Ascending aorta (tissue), 2 donors: Measurements from ENCODE around the gene TMEM9. TPM values are rescaled to one million over a fixed set of nuclear protein-coding genes. Genes with fewer than 3 reads are reported as not detected.

ENCODE experiments used
- DNase-seq, 2 donors: peaks; one replicate each; pipeline ENCODE4 v3.0.0-alpha.2; 2019; ENCODE audit warnings: low spot score in 2 of 2
- H3K27ac ChIP-seq, 2 donors: fragments of 200-600 bp; sonication (generic); one replicate each; pipeline ENCODE4 v1.5.1; 2016 to 2017; ENCODE audit warnings: mild to moderate bottlenecking in 1 of 2
- H3K27me3 ChIP-seq: fragments of 200-600 bp; sonication (generic); one replicate; pipeline ENCODE4 v1.5.1; 2017
- H3K36me3 ChIP-seq, 2 donors: fragments of 200-600 bp; sonication (generic); one replicate each; pipeline ENCODE4 v1.5.1; 2016
- H3K4me1 ChIP-seq, 2 donors: fragments of 200-600 bp; sonication (generic); one replicate each; pipeline ENCODE4 v1.5.1; 2016 to 2017; ENCODE audit warnings: mild to moderate bottlenecking in 1 of 2
- H3K4me3 ChIP-seq, 2 donors: fragments of 200-600 bp; sonication (generic); one replicate each; pipeline ENCODE4 v1.5.1; 2016 to 2017; ENCODE audit warnings: mild to moderate bottlenecking in 1 of 2
- H3K9me3 ChIP-seq, 2 donors: fragments of 200-600 bp; sonication (generic); one replicate each; pipeline ENCODE4 v1.5.1; 2016
- intact Hi-C: fragments of 100-400 bp; cut with DNase I; formaldehyde crosslinking; loops from one replicate; pipeline ENCODE4 v1.15.1; 2023
- total RNA-seq: library from RNA; depleted of rRNA; stranded (reverse); fragments of >200 nt; gene quantifications from one replicate; pipeline ENCODE4 v1.1.0, GENCODE V29; 2016
- TF ChIP-seq, protein P1 (sequence below), 3 experiments: fragments of 200-600 bp in 2 of 3; fragments of 450-650 bp in 1 of 3; sonication (generic) in 2 of 3; IDR thresholded peaks; one replicate each; pipeline ENCODE4 v1.5.1; 2016 to 2019; ENCODE audit warnings: antibody characterized with exemption in 3 of 3, mild to moderate bottlenecking in 1 of 3, moderate library complexity in 1 of 3

The TMEM9 gene
- total RNA-seq, 1 donor from 2014 or later, result 45.8 TPM

DNA sequence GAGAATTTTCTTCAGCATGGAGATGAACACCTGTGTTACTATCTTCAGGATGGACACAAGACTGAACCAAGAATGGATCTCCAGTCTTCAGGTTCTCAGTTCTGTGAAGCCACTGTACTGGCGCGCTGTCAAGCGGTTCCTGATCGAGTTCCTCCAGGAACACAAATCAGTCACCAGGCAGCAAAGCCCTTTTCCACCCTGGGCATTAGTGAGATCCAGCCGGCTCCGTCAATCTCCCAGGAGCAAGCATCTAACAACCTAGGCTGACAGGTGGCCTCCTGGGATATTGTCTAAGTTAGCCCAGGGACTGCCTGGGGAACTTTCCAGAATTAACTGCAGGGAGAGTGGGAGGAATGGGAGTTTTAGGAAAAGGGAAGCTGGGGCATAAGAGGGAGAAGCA lies 26.6 kb upstream of the TMEM9 start:
- H3K27ac ChIP-seq, result no peak overlapping the region
- TF ChIP-seq, protein P1, sequence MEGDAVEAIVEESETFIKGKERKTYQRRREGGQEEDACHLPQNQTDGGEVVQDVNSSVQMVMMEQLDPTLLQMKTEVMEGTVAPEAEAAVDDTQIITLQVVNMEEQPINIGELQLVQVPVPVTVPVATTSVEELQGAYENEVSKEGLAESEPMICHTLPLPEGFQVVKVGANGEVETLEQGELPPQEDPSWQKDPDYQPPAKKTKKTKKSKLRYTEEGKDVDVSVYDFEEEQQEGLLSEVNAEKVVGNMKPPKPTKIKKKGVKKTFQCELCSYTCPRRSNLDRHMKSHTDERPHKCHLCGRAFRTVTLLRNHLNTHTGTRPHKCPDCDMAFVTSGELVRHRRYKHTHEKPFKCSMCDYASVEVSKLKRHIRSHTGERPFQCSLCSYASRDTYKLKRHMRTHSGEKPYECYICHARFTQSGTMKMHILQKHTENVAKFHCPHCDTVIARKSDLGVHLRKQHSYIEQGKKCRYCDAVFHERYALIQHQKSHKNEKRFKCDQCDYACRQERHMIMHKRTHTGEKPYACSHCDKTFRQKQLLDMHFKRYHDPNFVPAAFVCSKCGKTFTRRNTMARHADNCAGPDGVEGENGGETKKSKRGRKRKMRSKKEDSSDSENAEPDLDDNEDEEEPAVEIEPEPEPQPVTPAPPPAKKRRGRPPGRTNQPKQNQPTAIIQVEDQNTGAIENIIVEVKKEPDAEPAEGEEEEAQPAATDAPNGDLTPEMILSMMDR (IDR thresholded peaks at IDR 0.05), result no peak
- no peaks in the 10 kb centered on the region for H3K27me3 ChIP-seq
- H3K36me3 ChIP-seq, result no peaks in the 10 kb centered on the region
- peaks cover 0 to 2% of the 10 kb centered on the region in 2 donors for H3K9me3 ChIP-seq
- no peak overlapping the region for H3K4me3 ChIP-seq
- DNase-seq, result no peak
- H3K4me1 ChIP-seq, result no peaks in the 10 kb centered on the region
- intact Hi-C loops, result no loop called here

DNA sequence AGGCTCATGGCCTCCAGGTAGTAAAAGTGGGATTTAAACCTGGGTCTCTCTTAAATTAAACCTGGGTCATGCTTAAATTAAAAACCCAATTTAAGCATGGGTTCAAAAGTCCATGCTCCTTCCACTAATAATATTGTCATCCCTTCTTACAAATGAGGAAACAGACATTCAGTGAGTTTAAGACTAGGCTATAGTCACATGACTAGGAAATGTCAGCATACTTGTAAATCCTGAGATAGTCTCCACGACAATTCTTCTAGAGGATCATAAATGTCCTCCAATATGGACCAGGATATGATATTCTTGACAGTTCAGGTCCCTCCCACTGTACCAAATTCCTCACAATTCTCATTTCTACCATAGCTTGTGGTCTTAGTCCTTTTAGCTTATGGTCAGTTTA lies 25.9 kb upstream of the TMEM9 start:
- no peak for DNase-seq
- Histone ChIP-seq H3K4me3 (no peak overlapping the region), H3K9me3 (peaks cover 0 to 2% of the 10 kb centered on the region in 2 donors), H3K27ac (no peak overlapping the region), H3K36me3 (no peaks in the 10 kb centered on the region), H3K27me3 (no peaks in the 10 kb centered on the region), H3K4me1 (no peaks in the 10 kb centered on the region)
- TF ChIP-seq, protein P1 (IDR thresholded peaks at IDR 0.05), result no peak
- intact Hi-C loops, result no loop called here

DNA sequence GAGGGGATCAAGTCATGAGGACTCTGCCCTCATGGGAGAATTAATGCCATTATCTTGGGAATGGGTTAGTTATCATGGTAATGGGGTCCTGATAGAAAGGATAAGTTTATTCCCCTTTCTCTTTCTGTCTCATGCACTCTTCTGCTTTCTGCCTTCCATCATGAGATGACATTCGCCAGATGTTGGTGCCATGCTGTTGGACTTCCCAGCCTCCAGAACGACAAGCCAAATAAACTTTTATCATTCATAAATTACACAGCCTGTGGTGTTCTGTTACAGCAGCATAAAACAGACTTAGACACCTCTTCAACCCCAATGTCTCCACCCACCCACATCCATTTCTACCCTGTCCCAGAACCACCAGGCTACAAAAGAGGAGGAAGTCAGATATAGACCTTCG lies 24.4 kb upstream of the TMEM9 start:
- Histone ChIP-seq H3K4me3 (no peak overlapping the region), H3K4me1 (no peaks in the 10 kb centered on the region), H3K36me3 (no peaks in the 10 kb centered on the region), H3K9me3 (peaks cover 0 to 2% of the 10 kb centered on the region in 2 donors), H3K27me3 (no peaks in the 10 kb centered on the region), H3K27ac (no peak overlapping the region)
- DNase-seq, result no peak
- TF ChIP-seq, protein P1 (IDR thresholded peaks at IDR 0.05), result no peak
- intact Hi-C loops, result no loop called here

DNA sequence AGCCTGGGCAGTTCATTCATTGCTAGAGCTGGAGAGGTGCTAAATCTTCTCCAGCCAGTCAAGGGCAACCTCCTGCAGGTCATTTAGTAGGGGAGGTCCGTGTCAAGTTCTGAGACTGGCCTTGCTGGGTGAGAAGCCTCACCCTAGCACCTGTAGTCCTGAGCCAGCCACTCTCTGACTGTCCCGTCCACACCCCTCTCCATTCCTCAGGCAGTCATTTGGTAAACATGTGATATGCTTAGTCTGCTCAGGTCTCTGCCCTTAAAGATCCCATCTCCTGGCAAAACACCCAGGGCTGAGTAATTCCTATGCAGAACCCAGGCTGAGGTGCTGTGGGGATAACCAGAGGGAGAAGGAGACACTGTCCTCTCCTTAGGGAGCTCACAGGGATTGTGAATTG lies 22.7 kb upstream of the TMEM9 start:
- Histone ChIP-seq H3K27ac (no peak overlapping the region), H3K9me3 (peaks cover 0 to 2% of the 10 kb centered on the region in 2 donors)
- intact Hi-C loops, result no loop called here

DNA sequence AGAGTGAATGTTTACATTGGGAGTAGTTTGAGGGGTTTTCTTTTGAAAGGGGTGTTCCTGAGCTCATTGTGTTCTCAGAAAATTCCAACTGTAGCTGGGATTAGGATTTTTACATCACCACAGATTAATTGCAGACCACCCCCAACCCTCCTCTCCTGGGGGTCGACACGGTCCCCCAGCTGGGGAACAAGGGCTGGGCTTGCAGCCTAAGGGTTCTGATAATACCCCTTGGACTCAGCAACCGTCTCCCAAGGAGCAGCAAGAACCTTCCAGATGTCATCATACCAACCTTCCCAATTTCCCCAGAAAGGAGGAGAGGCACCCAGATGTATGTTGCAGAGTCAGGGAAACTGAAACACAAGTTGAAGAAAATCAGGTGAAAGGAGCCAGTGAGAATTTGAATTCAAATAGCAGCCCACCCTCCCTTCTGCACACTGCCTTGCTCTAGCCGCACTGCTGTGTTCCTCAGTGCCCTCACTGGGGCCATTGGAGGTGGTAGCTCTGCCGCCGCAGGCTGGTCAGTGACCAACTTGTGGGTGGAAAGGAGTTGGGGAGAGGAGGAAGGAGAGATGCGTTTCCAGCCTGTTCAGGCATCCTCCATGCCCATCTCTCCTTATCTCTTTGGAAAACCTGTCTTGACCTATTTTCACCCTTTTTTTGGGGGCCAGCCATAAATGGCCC lies 21.7 kb upstream of the TMEM9 start:
- intact Hi-C loops, result no loop called here
- TF ChIP-seq, protein P1 (IDR thresholded peaks at IDR 0.05), result no peak
- no peak overlapping the region for H3K4me3 ChIP-seq
- H3K36me3 ChIP-seq, result no peaks in the 10 kb centered on the region
- H3K9me3 ChIP-seq, result peaks cover 0 to 2% of the 10 kb centered on the region in 2 donors
- H3K4me1 ChIP-seq, result peaks cover 0 to 2% of the 10 kb centered on the region in 2 donors
- DNase-seq, result no peak
- no peaks in the 10 kb centered on the region for H3K27me3 ChIP-seq
- H3K27ac ChIP-seq, result no peak overlapping the region

More for the DNA sequence above, 22.7 kb upstream of the TMEM9 start:
- DNase-seq, result no peak
- no peaks in the 10 kb centered on the region for H3K4me1 ChIP-seq
- TF ChIP-seq, protein P1 (IDR thresholded peaks at IDR 0.05), result no peak
- no peak overlapping the region for H3K4me3 ChIP-seq
- H3K36me3 ChIP-seq, result no peaks in the 10 kb centered on the region
- no peaks in the 10 kb centered on the region for H3K27me3 ChIP-seq
